Transverse colon (tissue), 4 donors: ENCODE measurements around the gene LINGO3.

Experiments used
- POLR2A ChIP-seq: fragments of 450-650 bp; IDR thresholded peaks from one replicate; pipeline ENCODE4 v1.6.1; 2016; ENCODE audit warnings: antibody characterized with exemption, mild to moderate bottlenecking, moderate library complexity
- POLR2AphosphoS5 ChIP-seq, 3 donors: sonication (generic); formaldehyde crosslinking; IDR thresholded peaks; one replicate each; pipeline ENCODE4 v1.6.1; 2016; ENCODE audit warnings: antibody characterized with exemption in 3 of 3
- TF ChIP-seq, protein P1 (sequence below), 5 experiments: fragments of 200-600 bp in 3 of 5; fragments of 450-650 bp in 2 of 5; sonication (generic) in 3 of 5; IDR thresholded peaks; 1 replicate in 2 of 5; 2 replicates in 3 of 5; pipeline ENCODE4 v1.5.1; 2016 to 2017; ENCODE audit warnings: antibody characterized with exemption in 5 of 5, inconsistent platforms in 3 of 5, mild to moderate bottlenecking in 2 of 5, moderate library complexity in 1 of 5

- TF ChIP-seq POLR2A (no peak), POLR2AphosphoS5 (IDR thresholded peaks at IDR 0.05) (no peak)
- TF ChIP-seq, protein P1, sequence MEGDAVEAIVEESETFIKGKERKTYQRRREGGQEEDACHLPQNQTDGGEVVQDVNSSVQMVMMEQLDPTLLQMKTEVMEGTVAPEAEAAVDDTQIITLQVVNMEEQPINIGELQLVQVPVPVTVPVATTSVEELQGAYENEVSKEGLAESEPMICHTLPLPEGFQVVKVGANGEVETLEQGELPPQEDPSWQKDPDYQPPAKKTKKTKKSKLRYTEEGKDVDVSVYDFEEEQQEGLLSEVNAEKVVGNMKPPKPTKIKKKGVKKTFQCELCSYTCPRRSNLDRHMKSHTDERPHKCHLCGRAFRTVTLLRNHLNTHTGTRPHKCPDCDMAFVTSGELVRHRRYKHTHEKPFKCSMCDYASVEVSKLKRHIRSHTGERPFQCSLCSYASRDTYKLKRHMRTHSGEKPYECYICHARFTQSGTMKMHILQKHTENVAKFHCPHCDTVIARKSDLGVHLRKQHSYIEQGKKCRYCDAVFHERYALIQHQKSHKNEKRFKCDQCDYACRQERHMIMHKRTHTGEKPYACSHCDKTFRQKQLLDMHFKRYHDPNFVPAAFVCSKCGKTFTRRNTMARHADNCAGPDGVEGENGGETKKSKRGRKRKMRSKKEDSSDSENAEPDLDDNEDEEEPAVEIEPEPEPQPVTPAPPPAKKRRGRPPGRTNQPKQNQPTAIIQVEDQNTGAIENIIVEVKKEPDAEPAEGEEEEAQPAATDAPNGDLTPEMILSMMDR (IDR thresholded peaks at IDR 0.05) = no peak
Measured at GRCh38 chr19:2303211-2303798, 4.6 kb downstream of the LINGO3 start.
